IMR-90 (cell line): ENCODE measurements around the gene EFNA5. TPM values are rescaled to one million over a fixed set of nuclear protein-coding genes. Genes with fewer than 3 reads are reported as not detected.

Experiments used
- ATAC-seq: fragments of 200-7000 bp; cut with Tn5 transposase; 2 replicates; pipeline ENCODE4 v1.9.1; 2020; ENCODE audit warnings: low read depth, mild to moderate bottlenecking, moderate library complexity
- BruUV-seq: library from RNA; stranded (reverse); fragments of 400-500 nt; replicated peaks from 2 replicates; lab custom pipeline; 2021; lab: Mats Ljungman, UMichigan
- CTCF ChIA-PET: fragments of 300-600 bp; formaldehyde crosslinking; extraction: SDS; loops from one replicate; lab custom pipeline; 2021; ENCODE audit warnings: antibody characterized with exemption; lab: Yijun Ruan, JAX
- POLR2A ChIA-PET: fragments of 300-600 bp; sonication (Branson Sonifier 250); formaldehyde crosslinking; loops from one replicate; lab custom pipeline; 2022; ENCODE audit warnings: antibody characterized with exemption; ENCODE audit not compliant: unreplicated experiment; lab: Charles Lee
- DNase-seq: peaks from one replicate; pipeline ENCODE4 v3.0.0; 2013
- H2AFZ ChIP-seq: replicated peaks from 2 replicates; pipeline ENCODE3; 2013; ENCODE audit warnings: low read length, mild to moderate bottlenecking; ENCODE audit not compliant: poor library complexity
- H2AK5ac ChIP-seq: 2 replicates; pipeline ENCODE4 v1.6.1; 2013; ENCODE audit warnings: low read depth, low read length, inconsistent platforms
- H2AK9ac ChIP-seq: replicated peaks from 2 replicates; pipeline ENCODE3; 2013; ENCODE audit warnings: mild to moderate bottlenecking, low read depth, low read length, moderate library complexity; ENCODE audit not compliant: poor library complexity
- H2BK120ac ChIP-seq: 2 replicates; pipeline ENCODE4 v1.6.1; 2013; ENCODE audit warnings: low read depth, low read length, inconsistent platforms
- H2BK15ac ChIP-seq: 3 replicates; pipeline ENCODE4 v1.6.1; 2013; ENCODE audit warnings: low read depth, low read length, inconsistent platforms
- H2BK20ac ChIP-seq: 2 replicates; pipeline ENCODE4 v1.6.1; 2013; ENCODE audit warnings: low read depth, mild to moderate bottlenecking, inconsistent platforms, low read length, moderate library complexity
- H2BK5ac ChIP-seq: 2 replicates; pipeline ENCODE4 v1.6.1; 2013; ENCODE audit warnings: mild to moderate bottlenecking, low read depth, low read length, inconsistent platforms; ENCODE audit not compliant: poor library complexity, severe bottlenecking
- H3K14ac ChIP-seq: replicated peaks from 2 replicates; pipeline ENCODE4 v1.6.1; 2013; ENCODE audit warnings: low read depth, low read length, inconsistent platforms
- H3K18ac ChIP-seq: 2 replicates; pipeline ENCODE4 v1.6.1; 2013; ENCODE audit warnings: low read depth, low read length, control low read depth
- H3K23ac ChIP-seq: 2 replicates; pipeline ENCODE4 v1.6.1; 2013; ENCODE audit warnings: low read depth, low read length, inconsistent platforms
- H3K27ac ChIP-seq: 2 replicates; pipeline ENCODE4 v1.5.1; 2013; ENCODE audit warnings: mild to moderate bottlenecking, control low read depth, low read length; ENCODE audit not compliant: insufficient read depth
- H3K27me3 ChIP-seq: 2 replicates; pipeline ENCODE4 v1.6.1; 2013; ENCODE audit warnings: low read length; ENCODE audit not compliant: control insufficient read depth, insufficient read depth
- H3K36me3 ChIP-seq: 2 replicates; pipeline ENCODE4 v1.6.1; 2013; ENCODE audit warnings: low read length, mixed read lengths; ENCODE audit not compliant: control insufficient read depth, insufficient read depth
- H3K4ac ChIP-seq: 2 replicates; pipeline ENCODE4 v1.6.1; 2013; ENCODE audit warnings: low read depth, low read length, inconsistent platforms
- H3K4me1 ChIP-seq: 2 replicates; pipeline ENCODE4 v1.6.1; 2013; ENCODE audit warnings: low read length, mixed read lengths; ENCODE audit not compliant: control insufficient read depth, insufficient read depth
- H3K4me2 ChIP-seq: 2 replicates; pipeline ENCODE4 v1.6.1; 2013; ENCODE audit warnings: low read depth, mild to moderate bottlenecking, control low read depth, low read length, moderate library complexity
- H3K4me3 ChIP-seq: 2 replicates; pipeline ENCODE4 v1.5.1; 2013; ENCODE audit warnings: low read depth, mild to moderate bottlenecking, control low read depth, low read length, moderate library complexity; ENCODE audit not compliant: insufficient read depth
- H3K56ac ChIP-seq: 2 replicates; pipeline ENCODE4 v1.6.1; 2013; ENCODE audit warnings: low read length, inconsistent platforms; ENCODE audit not compliant: insufficient read depth; ENCODE audit errors: extremely low read depth
- H3K79me1 ChIP-seq, 2 experiments: 2 replicates each; pipeline ENCODE4 v1.6.1; 2013; ENCODE audit warnings: low read length in 2 of 2, inconsistent platforms in 1 of 2, low read depth in 1 of 2
- H3K9ac ChIP-seq: 2 replicates; pipeline ENCODE4 v1.6.1; 2013; ENCODE audit warnings: low read depth, low read length, control low read depth
- H3K9me1 ChIP-seq: 2 replicates; pipeline ENCODE4 v1.6.1; 2013; ENCODE audit warnings: low read length, inconsistent platforms; ENCODE audit not compliant: insufficient read depth
- H3K9me3 ChIP-seq: 2 replicates; pipeline ENCODE4 v1.6.1; 2013; ENCODE audit warnings: low read length; ENCODE audit not compliant: control insufficient read depth, insufficient read depth
- H4K20me1 ChIP-seq: 2 replicates; pipeline ENCODE4 v1.6.1; 2013; ENCODE audit warnings: low read length, inconsistent platforms; ENCODE audit not compliant: insufficient read depth
- H4K5ac ChIP-seq: 2 replicates; pipeline ENCODE4 v1.6.1; 2013; ENCODE audit warnings: mild to moderate bottlenecking, low read depth, low read length, control low read depth
- H4K8ac ChIP-seq, 2 experiments: 2 replicates each; pipeline ENCODE4 v1.6.1; 2013; ENCODE audit warnings: low read depth in 2 of 2, low read length in 2 of 2, control low read depth in 1 of 2, inconsistent platforms in 1 of 2
- H4K91ac ChIP-seq: 2 replicates; pipeline ENCODE4 v1.6.1; 2013; ENCODE audit warnings: low read depth, low read length, inconsistent platforms; ENCODE audit not compliant: insufficient read depth
- CHD1 ChIP-seq: IDR thresholded peaks from 2 replicates; pipeline ENCODE4 v1.6.1; 2012; ENCODE audit warnings: low read depth, low read length, improper control_type of control experiment
- ELK1 ChIP-seq: fragments of 150-350 bp; IDR thresholded peaks from 2 replicates; pipeline ENCODE4 v1.6.1; 2016; ENCODE audit warnings: low read depth, mild to moderate bottlenecking, low read length, moderate library complexity, borderline replicate concordance
- FOS ChIP-seq: fragments of 150-350 bp; IDR thresholded peaks from 2 replicates; pipeline ENCODE4 v1.6.1; 2016; ENCODE audit warnings: low read depth, low read length
- MAZ ChIP-seq: IDR thresholded peaks from 2 replicates; pipeline ENCODE4 v1.6.1; 2012; ENCODE audit warnings: low read depth, mild to moderate bottlenecking, low read length, improper control_type of control experiment, moderate library complexity, borderline replicate concordance
- MXI1 ChIP-seq: IDR thresholded peaks from 2 replicates; pipeline ENCODE4 v1.6.1; 2012; ENCODE audit warnings: low read depth, mild to moderate bottlenecking, low read length, moderate library complexity, borderline replicate concordance
- POLR2A ChIP-seq: IDR thresholded peaks from 2 replicates; pipeline ENCODE4 v1.6.1; 2012; ENCODE audit warnings: mild to moderate bottlenecking, low read depth, low read length
- SMC3 ChIP-seq: fragments of 150-350 bp; IDR thresholded peaks from 2 replicates; pipeline ENCODE4 v1.6.1; 2016; ENCODE audit warnings: low read depth, mild to moderate bottlenecking, antibody characterized with exemption, low read length, moderate library complexity
- WGBS, 2 experiments: methylation state at CpG; one replicate each; pipeline versions ENCODE4 v1.1.5 to v1.1.7; 2013; ENCODE audit warnings: missing lambda C conversion rate in 2 of 2; ENCODE audit not compliant: insufficient read length in 1 of 2; ENCODE audit errors: extremely low coverage in 2 of 2; 5-methylcytosine and 5-hydroxymethylcytosine counted together
- dilution Hi-C: fragments of 300-500 bp; cut with HindIII; formaldehyde crosslinking; loops from one replicate; pipeline ENCODE4 v1.14.3; 2018; ENCODE audit warnings: low sequenced_read_pairs; ENCODE audit not compliant: unreplicated experiment
- in situ Hi-C: fragments of 300-500 bp; cut with MboI; formaldehyde crosslinking; loops from 3 replicates; pipeline ENCODE4 v1.14.3; 2019; ENCODE audit warnings: low sequenced_read_pairs, inconsistent platforms, mixed read lengths
- intact Hi-C: fragments of 100-400 bp; cut with micrococcal nuclease; formaldehyde crosslinking; loops from 2 replicates; pipeline ENCODE4 v1.10.0; 2022
- polyA plus RNA-seq, 3 experiments: library from polyadenylated mRNA; depleted of rRNA; stranded (reverse); fragments of >200 nt; gene quantifications; 2 replicates each; pipeline ENCODE4 v1.2.3, GENCODE V29; 2012; ENCODE audit warnings: low replicate concordance in 1 of 3
- total RNA-seq: library from RNA; depleted of rRNA; stranded (reverse); fragments of >200 nt; gene quantifications from 2 replicates; pipeline ENCODE4 v1.2.3, GENCODE V29; 2012
- TF ChIP-seq, protein P1 (sequence below): fragments of 150-350 bp; IDR thresholded peaks from 2 replicates; pipeline ENCODE4 v1.6.1; 2017; ENCODE audit warnings: mild to moderate bottlenecking, antibody characterized with exemption, low read length, low read depth

Gene EFNA5
- total and polyA plus RNA-seq, 2 of the 4 experiments (the other 2 are of a cell fraction), result 1.5 to 1.6 TPM

DNA sequence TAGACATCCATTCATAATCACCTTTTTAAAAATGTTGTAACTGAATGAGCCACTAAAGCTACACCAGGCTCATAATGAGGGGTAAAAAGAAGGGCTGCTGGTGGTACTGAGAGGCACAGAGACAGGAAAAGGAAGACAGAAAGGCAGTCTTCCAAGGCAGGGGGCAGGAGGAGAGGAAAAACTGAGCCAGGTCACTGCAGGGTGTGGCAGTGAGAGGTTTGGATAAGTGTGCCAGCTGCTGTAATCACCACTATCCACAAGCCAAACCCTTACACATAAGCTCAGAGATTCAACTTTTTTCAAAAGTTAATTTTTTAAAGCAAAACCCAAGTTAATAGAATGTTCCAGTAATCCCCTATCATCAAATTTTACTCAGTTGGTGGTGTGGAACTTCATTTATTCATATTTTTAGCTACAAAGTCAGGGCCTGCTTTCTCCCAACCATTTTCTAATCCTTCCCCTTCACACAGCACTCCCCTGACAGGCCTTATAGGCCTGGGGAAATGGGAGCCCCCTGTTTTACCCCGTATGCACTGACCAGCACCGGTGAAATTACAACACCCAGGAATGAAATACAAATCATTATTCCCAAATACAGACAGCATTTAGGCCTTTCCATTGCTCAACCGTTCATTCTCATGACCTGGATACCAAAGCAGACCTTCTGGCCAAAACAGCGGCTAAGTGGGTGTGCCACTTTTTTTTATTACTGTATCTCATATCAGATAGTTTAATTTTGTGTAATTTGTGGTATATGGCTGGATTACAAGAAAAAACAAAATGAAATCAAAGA is 76.3 kb downstream of the EFNA5 start:
- POLR2A ChIA-PET, result no interaction called here
- Histone ChIP-seq H3K4me1 (no peaks in the 10 kb centered on the region), H3K9me1 (0 out of 2 replicates have a peak, but pooled peaks cover 8% of the 10 kb centered on the region)

More for the DNA sequence above, 76.3 kb downstream of the EFNA5 start:
- Histone ChIP-seq H3K56ac (no peak overlapping the region), H3K27ac (no peak overlapping the region), H3K9ac (no peak overlapping the region), H2BK20ac (no peak overlapping the region), H4K8ac (no peak overlapping the region), H3K4me2 (no peak overlapping the region), H3K9me3 (no peaks in the 10 kb centered on the region), H2BK15ac (no peak overlapping the region), H4K91ac (no peak overlapping the region), H2BK5ac (no peak overlapping the region), H2AK5ac (no peak overlapping the region), H2AK9ac (no peak overlapping the region), H3K27me3 (no peaks in the 10 kb centered on the region), H4K5ac (no peak overlapping the region), H3K23ac (no peak overlapping the region), H3K36me3 (no peaks in the 10 kb centered on the region), H3K4me3 (no peak overlapping the region), H3K18ac (no peak overlapping the region), H4K20me1 (no peaks in the 10 kb centered on the region), H3K4ac (no peak overlapping the region), H2BK120ac (no peak overlapping the region), H3K14ac (no peak overlapping the region), H3K79me1 (no peaks in the 10 kb centered on the region), H2AFZ (no peak overlapping the region)
- DNase-seq (no peak), ATAC-seq (no peak)
- TF ChIP-seq, protein P1, sequence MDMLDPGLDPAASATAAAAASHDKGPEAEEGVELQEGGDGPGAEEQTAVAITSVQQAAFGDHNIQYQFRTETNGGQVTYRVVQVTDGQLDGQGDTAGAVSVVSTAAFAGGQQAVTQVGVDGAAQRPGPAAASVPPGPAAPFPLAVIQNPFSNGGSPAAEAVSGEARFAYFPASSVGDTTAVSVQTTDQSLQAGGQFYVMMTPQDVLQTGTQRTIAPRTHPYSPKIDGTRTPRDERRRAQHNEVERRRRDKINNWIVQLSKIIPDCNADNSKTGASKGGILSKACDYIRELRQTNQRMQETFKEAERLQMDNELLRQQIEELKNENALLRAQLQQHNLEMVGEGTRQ, result no peak
- TF ChIP-seq FOS (no peak), MXI1 (no peak), POLR2A (no peak), CHD1 (no peak), MAZ (no peak), ELK1 (no peak), SMC3 (no peak)
- WGBS, 2 experiments, result no CpG with 5 or more reads among the region's 4 CpGs
- in situ Hi-C loops (no loop called here), intact Hi-C loops (no loop called here), dilution Hi-C loops (no loop called here)
- no TSS peak for BruUV-seq
- CTCF ChIA-PET, result interaction anchor here (1.3 kb wide), 1 partner anchor 19 kb away, joined by 3 read pairs; no protein-coding TSS in a partner anchor
